HG03139 (cell line): ENCODE measurements around the gene USP48.
"Not testable (repeated sequence)": the region's sequence is repeated elsewhere in the genome, so short reads cannot be mapped to it uniquely, and the experiment has no call there.

Source experiments
- ATAC-seq: cut with Tn5 transposase; IDR thresholded peaks from one replicate; pipeline ENCODE4 v1.9.1; 2021; ENCODE audit not compliant: unreplicated experiment

Gene USP48

GRCh38 chr1:21814981-21815582, 32.1 kb upstream of the USP48 start:
- ATAC-seq, result no peak

GRCh38 chr1:21814241-21814918, 31.4 kb upstream of the USP48 start:
- ATAC-seq, result no peak

GRCh38 chr1:21813542-21813941, 30.6 kb upstream of the USP48 start:
- ATAC-seq, result no peak

- no peak for ATAC-seq
These were observed 28.9 kb upstream of the USP48 start, which contains the start of gene LDLRAD2 for GRCh38 chr1:21811875-21812305. Gene LDLRAD2, plus strand, starts transcription at chr1:21812265. Its CDS starts 187 bp downstream, at chr1:21812452.

GRCh38 chr1:21804536-21804935, 21.6 kb upstream of the USP48 start:
- no peak for ATAC-seq

GRCh38 chr1:21801100-21801499, 18.2 kb upstream of the USP48 start:
- no peak for ATAC-seq

- ATAC-seq, result no peak
These were observed 16.8 kb upstream of the USP48 start for GRCh38 chr1:21799730-21800129.

GRCh38 chr1:21795075-21795474, 12.1 kb upstream of the USP48 start:
- no peak for ATAC-seq

- no peak for ATAC-seq
These were observed 11.7 kb upstream of the USP48 start for GRCh38 chr1:21794656-21795055.

GRCh38 chr1:21793104-21793503, 10.2 kb upstream of the USP48 start:
- ATAC-seq, result no peak

- ATAC-seq, result no peak
These were observed 3.7 kb upstream of the USP48 start for GRCh38 chr1:21786640-21787039.

- not testable (repeated sequence) for ATAC-seq
These were observed 2.8 kb upstream of the USP48 start for GRCh38 chr1:21785764-21786163.

- ATAC-seq, result peak; percentile 59
These were observed 992 bp upstream of the USP48 start for GRCh38 chr1:21783679-21784603.

GRCh38 chr1:21782349-21782867, 541 bp downstream of the USP48 start:
- peak; percentile 20 for ATAC-seq

- no peak for ATAC-seq
These were observed 1.1 kb downstream of the USP48 start for GRCh38 chr1:21781815-21782348.

- no peak for ATAC-seq
These were observed 3.1 kb downstream of the USP48 start for GRCh38 chr1:21779613-21780521.

- no peak for ATAC-seq
These were observed 4.6 kb downstream of the USP48 start for GRCh38 chr1:21778405-21778727.

- not testable (repeated sequence) for ATAC-seq
These were observed 6.0 kb downstream of the USP48 start for GRCh38 chr1:21776925-21777324.

GRCh38 chr1:21775985-21776562, 6.9 kb downstream of the USP48 start:
- no peak for ATAC-seq

- ATAC-seq, result no peak
These were observed 7.4 kb downstream of the USP48 start for GRCh38 chr1:21775550-21775914.
